G401 (cell line): ENCODE results near the gene TECTA. TPM values are rescaled to one million over a fixed set of nuclear protein-coding genes. Genes with fewer than 3 reads are reported as not detected.

Source experiments
- DNase-seq: peaks from one replicate; pipeline ENCODE4 v3.0.0-alpha.2; 2015; ENCODE audit warnings: low spot score
- in situ Hi-C: cut with HindIII; loops from 2 replicates; pipeline ENCODE4 v1.10.0; 2016; ENCODE audit warnings: low sequenced_read_pairs, mixed read lengths
- total RNA-seq: library from RNA; depleted of rRNA; stranded (reverse); fragments of >200 nt; shearing (Covaris generic); gene quantifications from 2 replicates; pipeline ENCODE4 v1.2.3, GENCODE V29; 2014; rRNA removed

Gene TECTA
- total RNA-seq, 1 experiment from 2014 or later = 0.17 TPM

- DNase-seq = no peak
- in situ Hi-C loops = no loop called here
These were observed 139.7 kb downstream of the TECTA start for GRCh38 chr11:121240650-121241303.

Other genes with a start within 250 kb of the TECTA start
- gene TBCEL, start 77.1 kb upstream of the TECTA start, total RNA-seq = 6.2 and 9.5 TPM in 2 replicates
- gene SC5D, start 191.5 kb downstream of the TECTA start, total RNA-seq = 11.0 and 19.4 TPM in 2 replicates